HFF-Myc (cell line): ENCODE results near the gene SPNS1.
"Not testable (repeated sequence)": the region's sequence is repeated elsewhere in the genome, so short reads cannot be mapped to it uniquely, and the experiment has no call there.

Source experiments
- DNase-seq: peaks from one replicate; pipeline ENCODE4 v3.0.0-alpha.2; 2011; ENCODE audit warnings: low read depth; ENCODE audit errors: extremely low read depth
- H3K4me3 ChIP-seq: replicated peaks from 2 replicates; pipeline ENCODE4 v1.5.1; 2011; ENCODE audit warnings: low read depth, mild to moderate bottlenecking, control low read depth, low read length
- TF ChIP-seq, protein P1 (sequence below): IDR thresholded peaks from 2 replicates; pipeline ENCODE4 v1.5.1; 2012; ENCODE audit warnings: mild to moderate bottlenecking, low read depth, low read length, control low read depth; ENCODE audit errors: missing control alignments

SPNS1 gene, protein sequence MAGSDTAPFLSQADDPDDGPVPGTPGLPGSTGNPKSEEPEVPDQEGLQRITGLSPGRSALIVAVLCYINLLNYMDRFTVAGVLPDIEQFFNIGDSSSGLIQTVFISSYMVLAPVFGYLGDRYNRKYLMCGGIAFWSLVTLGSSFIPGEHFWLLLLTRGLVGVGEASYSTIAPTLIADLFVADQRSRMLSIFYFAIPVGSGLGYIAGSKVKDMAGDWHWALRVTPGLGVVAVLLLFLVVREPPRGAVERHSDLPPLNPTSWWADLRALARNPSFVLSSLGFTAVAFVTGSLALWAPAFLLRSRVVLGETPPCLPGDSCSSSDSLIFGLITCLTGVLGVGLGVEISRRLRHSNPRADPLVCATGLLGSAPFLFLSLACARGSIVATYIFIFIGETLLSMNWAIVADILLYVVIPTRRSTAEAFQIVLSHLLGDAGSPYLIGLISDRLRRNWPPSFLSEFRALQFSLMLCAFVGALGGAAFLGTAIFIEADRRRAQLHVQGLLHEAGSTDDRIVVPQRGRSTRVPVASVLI

DNA sequence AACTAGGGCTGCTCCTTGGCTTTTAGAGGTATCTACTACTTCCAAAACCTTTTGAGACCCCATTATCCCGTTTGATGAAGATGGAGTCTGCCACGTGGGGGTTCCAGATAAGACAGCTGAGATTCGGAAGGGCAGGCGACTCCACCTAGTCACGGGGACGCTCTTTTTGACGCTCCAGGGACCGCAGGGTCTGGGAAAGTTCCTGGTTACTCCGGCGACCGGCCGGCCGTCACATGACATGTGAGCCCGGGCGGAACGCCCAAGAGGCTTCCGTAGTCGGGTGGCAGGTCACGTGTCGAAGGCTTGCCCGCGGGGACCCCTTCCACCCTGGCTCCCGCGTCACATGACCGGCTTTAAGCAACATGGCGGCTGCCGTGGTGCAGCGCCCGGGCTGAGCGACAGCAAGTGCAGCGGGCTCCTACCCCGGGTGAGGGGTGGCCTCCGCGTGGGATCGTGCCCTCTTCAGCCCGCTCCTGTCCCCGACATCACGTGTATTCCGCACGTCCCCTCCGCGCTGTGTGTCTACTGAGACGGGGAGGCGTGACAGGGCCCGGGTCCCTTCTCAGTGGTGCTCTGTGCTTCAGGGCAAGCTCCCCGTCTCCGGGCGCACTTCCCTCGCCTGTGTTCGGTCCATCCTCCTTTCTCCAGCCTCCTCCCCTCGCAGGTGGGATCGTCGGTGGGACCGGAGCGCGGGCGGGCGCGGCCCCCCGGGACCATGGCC is at the start of gene SPNS1:
TSS of gene SPNS1 (plus strand) at position 342 of the 721 bp plus-strand sequence. CDS start at position 716, 374 bp downstream.
- TF ChIP-seq, protein P1, sequence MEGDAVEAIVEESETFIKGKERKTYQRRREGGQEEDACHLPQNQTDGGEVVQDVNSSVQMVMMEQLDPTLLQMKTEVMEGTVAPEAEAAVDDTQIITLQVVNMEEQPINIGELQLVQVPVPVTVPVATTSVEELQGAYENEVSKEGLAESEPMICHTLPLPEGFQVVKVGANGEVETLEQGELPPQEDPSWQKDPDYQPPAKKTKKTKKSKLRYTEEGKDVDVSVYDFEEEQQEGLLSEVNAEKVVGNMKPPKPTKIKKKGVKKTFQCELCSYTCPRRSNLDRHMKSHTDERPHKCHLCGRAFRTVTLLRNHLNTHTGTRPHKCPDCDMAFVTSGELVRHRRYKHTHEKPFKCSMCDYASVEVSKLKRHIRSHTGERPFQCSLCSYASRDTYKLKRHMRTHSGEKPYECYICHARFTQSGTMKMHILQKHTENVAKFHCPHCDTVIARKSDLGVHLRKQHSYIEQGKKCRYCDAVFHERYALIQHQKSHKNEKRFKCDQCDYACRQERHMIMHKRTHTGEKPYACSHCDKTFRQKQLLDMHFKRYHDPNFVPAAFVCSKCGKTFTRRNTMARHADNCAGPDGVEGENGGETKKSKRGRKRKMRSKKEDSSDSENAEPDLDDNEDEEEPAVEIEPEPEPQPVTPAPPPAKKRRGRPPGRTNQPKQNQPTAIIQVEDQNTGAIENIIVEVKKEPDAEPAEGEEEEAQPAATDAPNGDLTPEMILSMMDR, result no peak
- H3K4me3 ChIP-seq, result peak within 1 kb of the TSS; percentile 98
- peak; percentile 84 for DNase-seq

DNA sequence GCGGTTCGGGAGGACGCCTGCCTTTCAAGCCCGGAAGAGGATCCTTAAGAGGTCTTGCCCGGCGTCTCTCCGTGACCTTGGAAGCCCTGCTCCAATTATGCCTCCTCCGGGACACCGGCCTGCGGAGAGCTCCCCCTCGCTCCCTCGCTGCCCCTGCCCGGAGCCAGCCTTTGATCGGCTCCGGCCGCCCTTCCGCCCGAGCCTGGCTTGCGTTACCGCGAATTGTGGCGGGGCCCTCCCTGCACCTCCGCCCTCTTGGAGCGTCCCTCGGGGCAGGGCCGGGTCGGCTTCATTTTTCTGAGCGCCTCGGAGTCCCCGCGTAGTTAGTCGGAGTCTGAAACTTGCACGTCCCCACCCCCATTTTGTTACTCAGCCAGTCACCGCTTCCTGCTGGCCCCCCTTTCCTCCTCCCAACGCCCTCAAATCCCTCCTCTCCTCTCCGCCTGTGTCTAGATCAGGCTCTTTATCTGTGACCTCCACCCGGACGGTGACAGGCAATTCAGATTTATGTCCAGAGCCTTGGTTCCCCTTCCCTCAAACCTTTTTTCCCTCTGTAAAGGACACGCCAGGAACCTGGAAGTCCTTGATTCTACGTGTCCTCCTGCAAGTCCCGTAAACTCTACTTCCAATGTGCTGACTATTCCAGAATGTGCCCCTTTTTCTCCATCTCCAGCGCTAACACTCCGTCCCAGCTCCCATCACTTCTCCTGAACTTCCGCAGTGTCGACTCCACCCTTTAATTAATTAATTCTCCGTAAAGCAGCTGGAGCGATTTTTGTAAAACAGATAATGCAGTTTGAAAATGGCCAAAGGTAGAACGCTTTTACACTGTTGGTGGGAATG is 49.0 kb upstream of the SPNS1 start:
- peak; percentile 57 for DNase-seq
- H3K4me3 ChIP-seq, result peak overlapping the region; percentile 72
- TF ChIP-seq, protein P1, result no peak

DNA sequence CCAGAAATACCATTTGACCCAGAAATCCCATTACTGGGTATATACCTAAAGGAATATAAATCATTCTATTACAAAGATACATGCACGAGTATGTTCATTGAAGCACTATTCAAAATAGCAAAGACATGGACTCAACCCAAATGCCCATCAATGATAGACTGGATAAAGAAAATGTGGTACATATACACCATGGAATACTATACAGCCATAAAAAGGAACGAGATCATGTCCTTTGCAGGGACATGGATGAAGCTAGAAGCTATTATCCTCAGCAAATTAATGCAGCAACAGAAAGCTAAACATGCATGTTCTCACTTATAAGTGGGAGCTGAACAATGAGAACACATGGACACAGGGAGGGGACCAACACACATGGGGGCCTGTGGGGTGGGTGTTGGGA is 48.3 kb upstream of the SPNS1 start:
- DNase-seq, H3K4me3 ChIP-seq: not testable (repeated sequence)

DNA sequence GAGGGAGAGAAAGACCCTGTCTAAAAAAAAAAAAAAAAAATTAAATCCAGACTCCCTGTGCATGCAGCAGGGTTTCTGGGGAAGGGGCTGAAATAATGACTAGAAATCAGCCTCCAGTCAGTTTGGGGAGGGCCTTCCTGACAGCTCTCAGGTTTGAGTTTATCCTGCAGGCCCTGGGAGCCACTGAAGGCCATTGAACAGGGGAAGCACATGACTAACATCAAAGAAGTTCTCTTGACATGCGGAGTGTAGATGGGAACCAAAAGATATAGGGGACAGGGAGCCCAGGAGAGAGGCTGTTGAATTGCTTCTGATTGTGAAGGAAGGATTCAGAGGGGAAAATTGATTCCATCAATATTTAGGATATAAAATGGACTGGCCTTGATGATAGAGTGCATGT is 46.8 kb upstream of the SPNS1 start:
- no peak overlapping the region for H3K4me3 ChIP-seq
- DNase-seq, result no peak
- TF ChIP-seq, protein P1, result no peak

DNA sequence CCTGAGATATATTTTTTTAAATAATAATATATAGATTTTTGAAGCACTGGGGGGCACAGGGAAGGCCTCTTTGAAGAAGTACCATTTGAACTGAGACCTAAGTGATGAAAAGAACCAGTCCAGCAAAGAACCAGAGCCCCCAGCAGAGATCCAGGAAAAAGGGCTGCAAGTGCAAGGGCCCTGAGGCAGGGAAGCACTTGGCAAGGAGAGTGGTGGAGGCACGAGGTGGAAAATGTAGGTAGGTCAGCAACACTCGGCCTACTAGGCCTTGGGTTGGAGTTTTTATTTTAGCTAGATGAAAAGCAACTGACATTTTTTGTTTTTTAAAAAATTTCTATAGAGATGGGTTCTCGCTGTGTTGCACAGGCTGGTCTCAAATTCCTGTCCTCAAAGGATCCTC is 44.4 kb upstream of the SPNS1 start:
- no peak overlapping the region for H3K4me3 ChIP-seq
- TF ChIP-seq, protein P1, result no peak
- no peak for DNase-seq

DNA sequence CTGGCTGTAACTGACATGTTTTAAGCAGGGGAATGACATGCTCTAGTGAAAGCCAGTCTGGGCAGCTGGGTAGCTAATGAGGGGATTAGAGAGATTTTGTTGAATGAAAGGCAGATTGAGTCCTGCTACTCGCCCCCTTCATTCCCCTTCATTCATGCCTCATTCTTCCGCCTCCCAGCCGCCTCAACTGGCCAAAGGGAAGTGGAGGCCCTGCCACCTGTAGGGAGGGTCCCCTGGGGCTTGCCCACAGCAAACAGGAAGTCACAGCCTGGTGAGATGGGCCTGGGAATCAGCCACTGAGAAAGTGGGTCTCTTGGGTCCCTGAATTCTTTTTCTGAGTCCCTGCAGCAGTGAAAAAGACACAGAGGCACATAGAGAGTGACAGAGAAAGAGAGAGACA is 43.9 kb upstream of the SPNS1 start:
- no peak for DNase-seq
- no peak overlapping the region for H3K4me3 ChIP-seq
- TF ChIP-seq, protein P1, result no peak
